Stimulated activated CD4-positive, alpha-beta T cell treated with anti-CD3 and anti-CD28 coated beads, Interleukin-4, amount 100 ng/mL, for 1 hour (primary cell): Measurements from ENCODE around the gene SLC25A47.
"Not testable (repeated sequence)": the region's sequence is repeated elsewhere in the genome, so short reads cannot be mapped to it uniquely, and the experiment has no call there.

Experiments used
- DNase-seq: peaks from one replicate; pipeline ENCODE4 v3.0.0-alpha.2; 2020

Gene SLC25A47

DNA sequence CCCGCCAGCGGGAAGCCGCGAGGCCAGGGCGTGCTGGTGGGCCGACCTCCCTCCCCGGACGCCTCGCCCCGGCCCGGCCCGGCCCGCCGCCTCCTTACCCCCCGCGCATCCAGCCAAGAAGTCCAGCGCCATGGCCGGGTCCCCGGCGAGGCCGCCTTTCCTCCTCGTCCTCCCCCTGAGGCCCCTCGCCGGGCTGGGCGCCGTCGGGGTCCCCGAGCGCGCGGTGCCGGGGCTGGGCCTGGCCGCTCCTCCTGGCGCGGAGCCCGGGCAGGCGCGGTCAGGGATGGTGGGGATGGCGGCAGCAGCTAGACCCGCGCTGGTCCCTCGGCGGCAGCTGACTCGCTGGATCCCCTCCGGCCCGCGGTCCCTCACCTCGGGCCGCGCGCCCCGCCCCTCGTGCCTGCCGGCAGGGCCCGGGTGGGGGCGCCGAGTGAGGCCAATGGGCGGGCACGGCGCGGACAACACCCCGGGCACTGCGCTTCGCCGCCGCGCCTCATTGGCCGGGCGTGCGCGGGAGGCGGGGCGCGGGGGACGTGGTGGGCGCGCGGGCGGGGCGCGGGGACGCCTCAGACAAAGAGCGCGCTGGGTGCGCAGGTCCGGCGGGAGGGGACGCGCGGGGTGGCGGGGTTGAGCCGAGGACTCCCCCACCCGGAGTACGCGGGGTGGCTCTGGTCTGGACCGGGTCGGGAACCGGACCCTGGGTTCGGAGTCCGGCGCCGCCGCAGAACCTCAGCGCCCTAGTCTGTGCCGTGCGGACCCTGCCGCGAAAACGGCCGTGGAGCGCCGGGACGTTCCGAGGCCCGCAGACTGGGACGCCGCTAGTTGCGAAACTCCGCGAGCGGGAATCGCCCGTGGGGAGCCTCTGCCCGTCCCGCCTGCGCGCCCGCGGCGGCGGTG lies 16.8 kb upstream of the SLC25A47 start, which contains the start of gene SLC25A29:
SLC25A29 (minus strand) TSS at position 344 of the 897 bp plus-strand sequence; CDS start at position 132, 212 bp downstream.
- peak; percentile 77 for DNase-seq

- no peak for DNase-seq
These were observed 16.0 kb upstream of the SLC25A47 start for GRCh38 chr14:100306998-100307765.

DNA sequence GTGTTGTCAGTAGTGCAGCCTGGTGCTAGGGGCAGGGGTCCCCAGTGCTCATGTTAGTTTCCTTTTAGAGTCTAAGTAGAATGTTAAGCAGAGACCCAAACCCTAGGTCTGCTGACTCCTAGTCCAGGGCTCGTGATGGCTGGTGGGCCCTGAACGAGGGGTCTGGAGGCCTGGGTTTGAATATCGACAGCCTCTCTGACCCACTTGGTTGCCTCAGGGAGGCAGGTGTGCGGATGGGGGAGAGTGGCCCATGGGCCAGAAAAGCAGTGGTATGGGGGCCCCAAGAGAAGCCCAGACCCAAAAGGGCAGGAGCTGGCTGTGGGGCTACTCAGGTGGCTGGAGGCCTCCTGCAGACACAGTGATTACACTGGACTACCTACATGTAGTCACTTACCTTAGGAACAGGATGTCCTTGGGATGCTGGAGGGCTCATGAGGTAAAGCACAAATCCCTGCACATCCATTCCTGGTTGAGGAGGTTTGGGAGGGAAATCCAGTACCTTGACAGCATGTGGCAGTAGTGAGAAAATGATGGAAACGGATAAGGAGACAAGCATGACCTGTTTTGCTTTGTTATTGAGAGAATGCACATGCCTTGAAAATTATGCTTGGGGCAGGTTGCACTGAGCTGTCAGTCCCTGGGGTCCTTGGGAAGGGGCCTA lies 15.2 kb upstream of the SLC25A47 start:
- DNase-seq = no peak

- DNase-seq = not testable (repeated sequence)
These were observed 14.7 kb upstream of the SLC25A47 start for GRCh38 chr14:100308427-100308792.

DNA sequence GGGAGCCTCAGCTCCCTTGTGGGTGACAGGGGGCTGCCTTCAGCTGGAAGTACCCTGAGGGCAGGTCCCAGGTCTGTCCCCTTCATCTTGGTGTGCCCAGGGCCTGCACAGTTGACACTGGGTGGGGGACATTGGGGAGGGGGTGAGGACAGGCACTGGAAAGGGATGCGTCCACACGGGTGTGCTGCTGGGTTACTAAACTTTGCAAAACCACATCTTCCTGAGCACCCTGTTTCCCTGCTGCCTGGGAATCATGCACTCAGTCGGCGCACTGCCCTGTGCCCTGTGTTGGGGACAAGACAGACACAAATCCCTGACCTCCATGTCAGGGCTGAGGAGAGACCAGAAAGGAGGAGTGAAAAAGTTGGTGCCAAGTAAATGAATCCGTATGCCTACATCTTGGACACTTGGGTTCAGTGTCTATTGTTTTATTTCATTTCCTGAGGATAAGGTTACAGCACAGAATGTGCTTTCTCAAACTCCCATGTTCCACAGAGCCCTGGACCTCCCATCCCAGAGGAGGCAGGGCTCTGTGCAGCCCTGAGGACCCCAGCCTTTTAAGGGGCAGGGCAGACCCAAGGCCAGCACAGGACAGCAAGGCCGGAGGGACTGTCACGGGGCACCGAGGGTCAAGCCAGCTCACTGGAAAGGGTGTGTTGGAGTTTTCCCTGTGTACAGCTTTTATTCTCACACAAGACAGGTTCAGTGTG lies 14.0 kb upstream of the SLC25A47 start:
- DNase-seq = no peak

GRCh38 chr14:100312110-100312876 lies 10.8 kb upstream of the SLC25A47 start:
- DNase-seq = not testable (repeated sequence)

DNA sequence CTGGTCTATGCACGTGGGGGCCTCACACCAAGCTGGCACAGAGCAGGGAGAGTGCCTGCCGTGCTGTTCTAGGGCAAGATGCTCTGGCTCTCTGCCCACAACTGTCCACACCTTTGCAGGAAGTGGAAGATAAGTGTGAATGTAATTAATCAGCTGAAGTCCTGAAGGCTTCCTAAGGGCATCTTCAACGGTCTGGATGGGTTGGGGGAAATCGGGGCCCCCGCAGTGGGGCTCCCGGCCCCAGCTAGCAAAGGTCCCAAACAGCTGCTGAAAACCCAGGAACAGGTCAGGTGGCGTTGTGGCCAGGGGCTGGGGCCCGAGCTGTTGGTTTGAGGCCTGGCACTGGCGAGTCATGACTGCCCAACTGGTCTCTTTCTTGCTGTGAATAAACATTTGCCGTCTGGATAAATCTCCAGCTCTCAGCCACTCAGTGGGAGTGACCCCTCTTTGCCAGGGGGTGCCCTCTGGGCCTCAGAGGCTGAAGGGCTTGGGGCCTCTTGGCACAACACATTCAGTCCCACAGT lies 10.2 kb upstream of the SLC25A47 start:
- no peak for DNase-seq

- no peak for DNase-seq
These were observed 9.5 kb upstream of the SLC25A47 start for GRCh38 chr14:100313464-100314230.

- DNase-seq = no peak
These were observed 8.4 kb upstream of the SLC25A47 start for GRCh38 chr14:100314724-100315123.

GRCh38 chr14:100317389-100317788 lies 5.8 kb upstream of the SLC25A47 start:
- DNase-seq = no peak

DNA sequence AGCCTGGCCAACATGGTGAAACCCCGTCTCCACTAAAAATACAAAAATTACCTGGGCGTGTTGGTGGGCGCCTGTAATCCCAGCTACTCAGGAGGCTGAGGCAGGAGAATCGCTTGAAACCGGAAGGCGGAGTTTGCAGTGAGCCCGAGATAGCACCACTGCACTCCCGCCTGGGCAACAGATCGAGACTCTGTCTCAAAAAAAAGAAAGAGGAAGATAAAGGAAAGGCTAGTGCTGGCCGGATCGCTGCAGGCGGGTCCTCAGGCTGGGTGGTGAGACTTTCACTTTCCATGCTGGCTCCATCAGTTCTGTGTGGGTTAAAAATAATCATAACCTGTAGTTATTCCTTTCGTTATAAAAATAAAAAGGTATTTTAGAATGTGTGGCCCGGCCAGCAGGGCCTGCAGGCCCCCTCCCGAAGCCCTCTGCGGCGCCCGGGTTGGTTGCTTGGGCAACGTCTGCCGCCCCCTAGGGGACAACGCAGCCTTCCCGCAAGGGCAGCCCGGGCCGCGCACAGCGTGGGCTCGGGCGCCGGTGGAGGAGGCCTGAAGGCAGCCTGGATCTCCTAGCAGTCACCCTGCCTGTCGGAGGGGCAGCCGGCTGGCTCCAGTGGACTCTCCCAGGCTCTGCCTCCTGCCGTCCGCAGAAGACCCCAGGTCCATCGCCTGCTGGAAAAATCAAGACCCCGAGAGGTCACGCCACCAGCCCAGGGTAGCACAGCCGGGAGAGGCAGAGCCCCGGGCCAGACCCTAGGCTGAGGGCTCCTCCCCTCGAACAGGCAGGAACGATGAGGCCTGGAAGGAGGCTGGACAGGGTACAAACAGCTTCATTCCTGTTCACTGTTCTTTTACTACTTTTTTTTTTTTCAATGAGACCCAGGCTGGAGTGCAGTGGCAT lies 5.0 kb upstream of the SLC25A47 start:
- peak; percentile 73 for DNase-seq

DNA sequence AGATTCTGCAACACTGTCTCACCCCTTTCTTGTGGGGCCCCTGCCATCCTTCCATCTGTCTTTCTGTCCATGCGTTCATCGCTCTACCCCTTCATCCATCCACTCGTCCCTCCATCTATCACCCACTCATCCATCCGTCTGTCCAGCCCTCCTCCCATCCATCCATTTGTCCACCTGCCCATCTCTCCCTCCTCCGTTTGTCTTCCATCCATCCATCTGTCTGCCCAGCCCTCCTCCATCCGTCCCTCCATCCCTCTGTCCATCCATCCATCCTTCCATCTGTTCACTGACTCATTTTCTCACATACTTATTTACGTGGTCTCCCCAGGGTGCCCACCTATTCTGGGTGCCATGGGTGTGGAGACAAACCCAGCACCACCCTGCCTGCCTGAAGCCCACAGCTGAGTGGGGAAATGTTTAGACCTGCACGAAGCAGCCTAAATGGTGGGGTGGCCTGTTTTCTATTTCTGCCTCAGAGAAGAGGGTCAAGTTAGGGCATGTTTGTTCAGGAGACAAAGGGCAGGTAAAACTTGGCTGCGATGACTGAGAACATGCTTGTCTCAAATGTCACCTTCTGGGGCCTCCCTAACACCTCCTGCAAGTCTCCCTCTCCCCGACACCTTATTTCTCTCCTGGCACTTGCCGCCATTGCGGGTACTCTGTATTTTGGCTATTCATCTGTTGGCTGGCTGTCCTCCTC lies 2.8 kb upstream of the SLC25A47 start:
- no peak for DNase-seq

DNA sequence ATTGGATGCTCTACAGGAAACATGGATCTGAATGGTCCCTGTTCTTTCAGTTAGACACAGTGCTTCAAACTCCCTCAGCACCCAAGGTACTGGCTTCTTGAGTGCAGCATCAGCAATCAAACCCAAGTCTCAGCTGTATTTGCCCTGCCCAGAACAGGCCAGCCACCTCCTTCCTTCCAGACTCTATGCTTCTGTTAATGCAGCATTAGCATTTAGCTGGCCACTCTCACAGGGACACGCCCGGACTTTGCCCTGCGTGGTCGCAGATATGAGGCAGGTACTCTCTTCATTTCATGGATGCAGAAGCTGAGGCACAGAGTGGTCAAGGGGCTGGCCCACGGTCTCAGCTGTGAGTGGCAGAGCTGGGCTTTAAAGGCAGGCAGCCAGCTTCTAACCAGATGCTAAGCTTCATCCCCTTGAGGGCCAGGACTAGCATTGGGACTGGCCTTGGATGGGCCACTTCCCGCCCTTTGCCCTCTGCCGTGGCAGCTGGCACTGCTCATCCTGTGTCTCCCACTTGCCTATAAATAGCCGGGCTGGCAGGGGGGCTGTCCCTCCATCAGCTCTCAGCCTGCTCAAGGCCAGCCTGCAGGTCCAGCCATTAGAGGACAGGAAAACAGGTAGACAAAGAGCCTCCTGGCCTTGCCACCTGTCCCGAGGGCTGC lies 1.5 kb upstream of the SLC25A47 start:
- no peak for DNase-seq

DNA sequence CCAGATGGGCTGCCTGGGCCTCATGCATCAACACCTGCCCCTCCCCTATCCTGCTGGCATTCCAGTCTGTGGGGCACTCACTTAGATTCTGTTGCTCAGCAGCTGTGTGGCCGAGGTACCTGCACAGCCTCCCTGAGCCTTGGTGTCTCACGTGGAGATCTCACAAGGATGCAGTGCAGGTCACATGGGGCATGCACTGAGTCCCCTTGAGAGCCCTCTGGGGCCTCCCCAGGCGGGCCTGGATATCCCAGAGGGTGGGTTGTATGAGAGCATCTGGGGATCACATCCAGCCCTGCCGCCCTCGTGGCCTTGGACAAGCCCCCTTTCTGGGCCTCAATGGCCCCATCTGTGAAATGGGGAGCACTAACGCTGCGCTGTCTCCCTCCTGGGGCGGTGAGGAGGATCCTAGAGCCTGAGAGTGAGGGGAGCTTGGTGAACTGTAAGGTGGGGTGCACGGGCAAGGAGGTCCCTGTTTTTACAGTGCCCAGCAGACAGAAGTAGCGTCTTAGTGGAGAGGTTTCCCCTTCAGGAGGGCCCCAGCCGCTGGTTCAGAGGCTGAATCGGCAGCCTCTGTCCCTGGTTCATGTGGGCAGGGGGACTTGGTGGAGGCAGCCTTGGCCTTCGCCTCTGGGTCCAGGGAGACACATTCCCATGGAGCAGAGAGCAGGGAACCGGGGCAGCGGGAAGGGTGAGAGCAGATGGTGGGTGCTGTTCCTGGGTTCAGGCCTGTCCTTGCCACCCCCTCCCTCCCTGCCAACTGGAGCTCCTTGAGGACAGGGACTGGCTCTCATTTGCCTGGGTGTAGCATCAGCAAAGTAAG lies 791 bp upstream of the SLC25A47 start:
- no peak for DNase-seq

DNA sequence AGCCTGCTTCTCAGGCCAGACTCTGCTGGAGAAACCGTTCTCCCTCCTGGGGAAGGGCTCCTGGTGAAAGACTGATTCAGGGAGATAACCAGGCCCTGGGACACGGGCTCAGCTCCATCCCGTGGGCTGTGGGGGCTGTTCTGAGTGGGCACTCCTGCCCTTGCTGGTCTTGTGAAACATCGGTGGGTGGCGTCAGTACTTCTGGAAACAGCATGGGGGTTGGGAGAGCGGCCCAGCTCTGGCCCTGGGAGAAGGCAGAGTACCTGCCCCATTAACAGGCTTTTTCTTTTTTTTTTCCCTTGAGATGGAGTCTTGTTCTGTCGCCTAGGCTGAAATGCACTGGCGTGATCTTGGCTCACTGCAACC lies 786 bp downstream of the SLC25A47 start:
- DNase-seq = no peak

GRCh38 chr14:100325231-100325632 lies 2.1 kb downstream of the SLC25A47 start:
- DNase-seq = no peak

DNA sequence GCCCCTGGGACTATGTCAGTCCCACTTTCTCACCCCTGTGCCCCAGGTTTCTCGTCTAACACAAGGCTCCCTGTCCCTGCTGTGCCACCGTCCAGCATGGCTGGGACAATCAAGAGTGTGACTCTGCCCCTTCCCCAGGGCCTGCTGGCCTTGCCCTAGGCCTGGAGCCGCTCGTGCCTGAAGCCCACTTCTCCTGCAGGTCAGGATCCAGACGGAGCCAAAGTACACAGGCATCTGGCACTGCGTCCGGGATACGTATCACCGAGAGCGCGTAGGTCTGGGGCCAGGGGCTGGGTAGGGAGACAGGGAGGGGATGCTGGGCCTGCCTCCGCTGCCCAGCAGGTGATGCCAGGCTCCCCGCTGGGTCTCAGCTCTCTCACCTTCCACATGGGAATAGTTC lies 2.8 kb downstream of the SLC25A47 start:
- DNase-seq = no peak

- DNase-seq = no peak
These were observed 4.0 kb downstream of the SLC25A47 start for GRCh38 chr14:100327128-100327527.
